GM12872 (cell line): ENCODE results near the gene CCDC170.

Experiments
- TF ChIP-seq, protein P1 (sequence below): IDR thresholded peaks from 3 replicates; pipeline ENCODE4 v1.5.1; 2011; ENCODE audit warnings: low read depth, mild to moderate bottlenecking, low read length, moderate library complexity; ENCODE audit not compliant: insufficient read depth

Gene CCDC170

DNA sequence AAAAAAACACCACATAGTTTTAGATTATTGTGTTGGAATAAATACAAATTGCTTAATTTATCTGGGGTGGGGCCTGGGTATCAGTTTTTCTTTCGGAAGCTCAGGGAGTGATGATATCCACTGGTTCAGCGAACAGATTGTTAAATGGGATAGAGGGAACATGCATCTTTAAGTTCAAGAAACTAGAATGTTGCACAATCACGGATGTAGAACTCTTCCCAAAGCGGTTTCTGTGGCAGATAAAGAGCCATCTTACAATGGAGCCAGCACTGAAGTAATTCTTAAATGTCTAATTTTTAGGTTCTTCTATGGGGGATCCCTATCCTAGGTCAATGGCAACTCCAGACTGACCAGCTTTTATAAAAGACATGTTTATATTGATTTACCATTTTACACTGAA lies 32.1 kb upstream of the CCDC170 start:
- TF ChIP-seq, protein P1, sequence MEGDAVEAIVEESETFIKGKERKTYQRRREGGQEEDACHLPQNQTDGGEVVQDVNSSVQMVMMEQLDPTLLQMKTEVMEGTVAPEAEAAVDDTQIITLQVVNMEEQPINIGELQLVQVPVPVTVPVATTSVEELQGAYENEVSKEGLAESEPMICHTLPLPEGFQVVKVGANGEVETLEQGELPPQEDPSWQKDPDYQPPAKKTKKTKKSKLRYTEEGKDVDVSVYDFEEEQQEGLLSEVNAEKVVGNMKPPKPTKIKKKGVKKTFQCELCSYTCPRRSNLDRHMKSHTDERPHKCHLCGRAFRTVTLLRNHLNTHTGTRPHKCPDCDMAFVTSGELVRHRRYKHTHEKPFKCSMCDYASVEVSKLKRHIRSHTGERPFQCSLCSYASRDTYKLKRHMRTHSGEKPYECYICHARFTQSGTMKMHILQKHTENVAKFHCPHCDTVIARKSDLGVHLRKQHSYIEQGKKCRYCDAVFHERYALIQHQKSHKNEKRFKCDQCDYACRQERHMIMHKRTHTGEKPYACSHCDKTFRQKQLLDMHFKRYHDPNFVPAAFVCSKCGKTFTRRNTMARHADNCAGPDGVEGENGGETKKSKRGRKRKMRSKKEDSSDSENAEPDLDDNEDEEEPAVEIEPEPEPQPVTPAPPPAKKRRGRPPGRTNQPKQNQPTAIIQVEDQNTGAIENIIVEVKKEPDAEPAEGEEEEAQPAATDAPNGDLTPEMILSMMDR = no peak

DNA sequence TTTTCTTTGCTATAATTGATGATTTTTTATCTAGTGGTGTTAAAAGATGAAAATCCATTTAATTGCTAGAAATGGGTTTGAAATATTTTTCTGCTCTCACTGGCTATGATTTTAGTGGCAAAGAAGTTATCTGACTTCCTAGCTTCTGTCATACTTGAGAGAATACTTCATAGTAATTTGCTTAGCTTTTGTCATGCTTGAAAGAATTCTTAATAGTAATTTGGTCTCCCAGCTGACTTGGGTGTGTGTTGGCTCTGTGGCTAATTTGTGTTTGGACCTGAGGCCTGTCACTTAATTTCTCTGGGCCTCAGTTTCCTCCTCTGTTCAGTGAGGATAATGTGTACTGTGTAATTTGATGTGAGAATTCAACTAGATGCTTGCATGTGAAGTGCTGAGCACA lies 29.1 kb upstream of the CCDC170 start:
- TF ChIP-seq, protein P1 = no peak

DNA sequence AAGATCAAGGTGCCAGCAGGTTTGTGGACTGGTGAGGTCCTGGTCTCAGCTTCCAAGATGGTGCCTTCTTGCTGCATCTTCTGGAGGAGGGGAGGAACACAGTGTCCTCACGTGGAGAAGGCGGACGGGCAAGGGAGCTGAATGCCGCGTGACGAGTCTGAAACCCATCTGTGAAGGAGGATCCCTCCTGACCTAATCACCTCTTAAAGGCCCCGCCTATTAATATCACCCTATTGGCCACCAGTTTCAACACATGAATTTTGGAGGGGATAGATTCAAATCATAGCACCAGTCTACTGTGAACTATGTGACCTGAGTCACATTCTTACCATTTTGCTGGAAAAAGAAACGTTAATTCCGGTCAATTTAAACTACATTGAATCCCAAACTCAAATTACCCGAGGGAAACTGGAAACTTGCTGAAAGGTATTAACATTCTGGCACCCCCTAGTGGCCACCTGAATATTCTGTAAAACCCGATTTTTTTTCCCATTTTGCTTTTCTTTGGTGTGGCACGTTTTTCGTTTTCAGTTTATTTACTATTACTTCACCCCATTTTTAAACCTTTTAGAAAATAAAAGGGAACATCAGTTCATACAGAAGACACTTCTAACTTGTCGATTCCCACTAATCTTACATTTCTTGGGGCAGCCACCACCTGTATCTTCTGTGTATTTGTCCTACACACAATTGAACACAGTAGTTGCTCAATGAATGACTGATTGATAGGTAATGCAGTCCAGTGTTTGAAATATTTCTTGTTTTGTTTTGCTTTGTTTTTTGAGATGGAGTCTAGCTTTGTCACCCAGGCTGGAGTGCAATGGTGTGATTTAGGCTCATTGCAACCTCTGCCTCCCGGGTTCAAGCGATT lies 17.9 kb upstream of the CCDC170 start:
- TF ChIP-seq, protein P1 = peak; percentile 67

DNA sequence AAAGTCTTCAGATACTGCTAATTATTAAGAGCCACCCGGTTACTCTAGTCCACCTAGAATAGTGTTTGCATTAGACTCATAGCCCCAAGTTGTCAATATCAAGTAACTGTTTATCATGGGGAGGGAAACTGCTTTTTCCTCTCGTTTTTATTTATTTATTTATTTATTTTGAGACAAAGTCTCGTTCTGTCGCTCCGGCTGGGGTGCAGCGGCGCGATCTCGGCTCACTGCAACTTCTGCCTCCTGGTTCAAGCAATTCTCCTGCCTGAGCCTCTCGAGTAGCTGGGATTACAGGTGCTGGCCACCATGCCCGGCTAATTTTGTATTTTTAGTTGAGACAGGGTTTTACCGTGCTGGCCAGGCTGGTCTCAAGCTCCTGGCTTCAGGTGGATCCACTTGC lies 16.1 kb upstream of the CCDC170 start:
- TF ChIP-seq, protein P1 = no peak

DNA sequence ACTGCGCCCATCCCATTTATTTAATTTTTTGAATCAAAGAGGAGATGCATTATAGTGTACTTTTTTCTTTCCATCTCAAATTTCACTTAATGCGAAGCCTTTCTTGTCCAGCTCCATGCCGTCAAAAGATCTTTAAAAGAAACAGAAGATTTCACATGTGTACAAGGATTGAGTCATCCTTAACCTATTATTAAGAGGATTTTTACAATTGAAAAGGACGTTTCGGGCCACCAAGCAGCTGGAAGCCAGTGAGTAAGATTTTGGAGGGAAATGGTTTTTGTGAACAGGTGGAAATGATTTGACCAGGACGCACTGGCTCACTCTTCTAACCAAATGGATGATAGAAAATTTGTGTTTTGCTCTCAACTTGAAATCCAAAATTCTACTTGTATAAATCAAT lies 15.1 kb upstream of the CCDC170 start:
- TF ChIP-seq, protein P1 = no peak

DNA sequence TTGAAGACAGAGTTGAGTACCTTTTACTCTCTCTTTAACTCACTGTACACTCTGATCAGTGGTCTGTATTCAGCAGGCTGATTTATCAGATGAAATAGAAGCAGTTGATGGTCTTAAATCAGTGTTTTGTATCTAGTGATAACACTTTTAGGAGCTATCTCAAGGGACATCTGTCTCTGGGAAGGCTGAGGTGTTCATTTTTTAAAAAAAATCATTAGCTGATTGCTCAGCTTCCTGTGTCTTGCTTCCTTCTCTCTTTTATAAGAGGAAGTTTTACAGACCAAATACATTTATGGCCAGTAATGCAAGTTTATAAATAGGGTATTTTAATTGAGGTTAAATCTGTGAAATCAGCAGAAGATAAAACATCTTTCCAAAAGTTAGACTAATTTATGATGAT lies 12.0 kb upstream of the CCDC170 start:
- TF ChIP-seq, protein P1 = no peak

DNA sequence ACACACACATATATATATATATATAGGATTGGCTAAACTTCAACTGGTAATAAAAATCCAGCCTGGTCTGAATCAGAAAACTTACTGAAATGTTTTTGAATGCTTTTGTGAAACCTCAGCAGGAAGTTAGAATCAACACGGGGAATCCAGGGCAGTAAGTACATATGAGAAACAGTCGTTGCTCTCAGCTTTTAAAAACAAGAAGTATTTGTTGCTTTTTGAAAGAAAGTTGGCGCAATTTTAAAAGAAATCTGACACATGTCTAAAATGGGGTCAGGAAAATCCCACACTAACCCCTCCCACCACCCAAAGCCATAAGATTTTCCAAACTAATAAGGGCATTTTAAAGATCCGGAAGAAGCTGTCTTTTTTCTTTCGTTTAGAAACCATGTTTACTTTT lies 11.5 kb upstream of the CCDC170 start:
- TF ChIP-seq, protein P1 = no peak
